Vagina (tissue), 2 donors: ENCODE measurements around the gene TEX51. TPM values are rescaled to one million over a fixed set of nuclear protein-coding genes. Genes with fewer than 3 reads are reported as not detected.

ENCODE experiments used
- DNase-seq, 2 donors: peaks; one replicate each; pipeline ENCODE4 v3.0.0-alpha.2; 2017; ENCODE audit errors: extremely low spot score in 2 of 2
- H3K27ac ChIP-seq: fragments of 200-600 bp; sonication (generic); one replicate; pipeline ENCODE4 v1.5.1; 2019
- H3K27me3 ChIP-seq: fragments of 200-600 bp; sonication (generic); one replicate; pipeline ENCODE4 v1.5.1; 2019
- H3K36me3 ChIP-seq, 2 donors: fragments of 200-600 bp; sonication (generic); one replicate each; pipeline ENCODE4 v1.5.1; 2017 to 2019
- H3K4me1 ChIP-seq: fragments of 200-600 bp; sonication (generic); one replicate; pipeline ENCODE4 v1.5.1; 2019
- H3K4me3 ChIP-seq, 2 donors: fragments of 200-600 bp; sonication (generic); 1 replicate in 1 of 2; 2 replicates in 1 of 2; pipeline ENCODE4 v1.5.1; 2016 to 2019
- H3K9me3 ChIP-seq: fragments of 200-600 bp; sonication (generic); one replicate; pipeline ENCODE4 v1.5.1; 2019
- POLR2A ChIP-seq, 2 donors: fragments of 450-650 bp; IDR thresholded peaks; one replicate each; pipeline ENCODE4 v1.6.1; 2017; ENCODE audit warnings: antibody characterized with exemption in 2 of 2, mild to moderate bottlenecking in 2 of 2, moderate library complexity in 2 of 2
- POLR2AphosphoS5 ChIP-seq, 2 donors: sonication (generic); formaldehyde crosslinking; IDR thresholded peaks; one replicate each; pipeline ENCODE4 v1.9.0; 2017; ENCODE audit warnings: antibody characterized with exemption in 2 of 2, mild to moderate bottlenecking in 2 of 2, low read depth in 1 of 2; ENCODE audit not compliant: insufficient read depth in 1 of 2
- intact Hi-C: fragments of 100-400 bp; cut with DNase I; formaldehyde crosslinking; loops from one replicate; pipeline ENCODE4 v1.15.1; 2023
- total RNA-seq: library from RNA; depleted of rRNA; stranded (reverse); fragments of >200 nt; gene quantifications from one replicate; pipeline ENCODE4 v1.2.3, GENCODE V29; 2016
- TF ChIP-seq, protein P1 (sequence below), 3 experiments: fragments of 450-650 bp in 2 of 3; fragments of 200-600 bp in 1 of 3; sonication (generic) in 1 of 3; IDR thresholded peaks; one replicate each; pipeline ENCODE4 v1.5.1; 2017 to 2019; ENCODE audit warnings: antibody characterized with exemption in 3 of 3, mild to moderate bottlenecking in 2 of 3, moderate library complexity in 2 of 3

Gene TEX51
- total RNA-seq, 1 donor from 2014 or later, result not detected

DNA sequence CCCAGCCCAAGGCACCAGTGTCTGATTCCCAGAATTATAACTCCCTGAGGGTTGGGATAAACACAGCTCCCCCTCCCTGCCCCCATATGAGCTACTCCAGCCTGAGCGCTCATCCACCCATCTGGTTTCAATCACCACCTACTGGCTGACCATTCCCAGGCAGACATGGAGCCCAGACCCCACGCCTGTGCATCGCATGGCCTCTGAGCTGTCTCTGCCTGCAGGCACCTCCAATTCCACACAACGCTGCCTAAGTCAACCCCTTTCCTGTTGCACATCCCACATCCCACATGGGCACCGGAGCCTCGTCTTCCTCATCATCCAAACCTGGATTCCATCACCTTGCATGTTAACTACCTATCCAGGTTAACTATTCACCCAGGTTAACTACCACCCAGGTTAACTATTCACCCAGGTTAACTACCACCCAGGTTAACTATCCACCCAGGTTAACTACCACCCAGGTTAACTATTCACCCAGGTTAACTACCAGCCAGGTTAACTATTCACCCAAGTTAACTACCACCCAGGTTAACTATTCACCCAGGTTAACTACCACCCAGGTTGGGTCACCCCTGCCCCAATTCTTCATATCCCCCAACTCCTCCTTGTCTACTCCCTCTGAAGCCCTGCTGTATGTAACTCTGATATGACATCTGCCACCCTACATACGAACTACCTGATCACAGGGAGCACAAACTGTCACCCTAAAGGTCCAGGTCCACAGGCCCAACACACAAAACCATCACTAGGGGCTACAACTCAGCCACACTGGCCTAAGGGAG lies 47.8 kb downstream of the TEX51 start:
- Histone ChIP-seq H3K27ac (no peak overlapping the region), H3K27me3 (no peaks in the 10 kb centered on the region), H3K4me1 (no peaks in the 10 kb centered on the region), H3K4me3 (no peak overlapping the region), H3K36me3 (no peaks in the 10 kb centered on the region), H3K9me3 (no peaks in the 10 kb centered on the region)
- intact Hi-C loops, result no loop called here
- DNase-seq, result no peak
- TF ChIP-seq, protein P1, sequence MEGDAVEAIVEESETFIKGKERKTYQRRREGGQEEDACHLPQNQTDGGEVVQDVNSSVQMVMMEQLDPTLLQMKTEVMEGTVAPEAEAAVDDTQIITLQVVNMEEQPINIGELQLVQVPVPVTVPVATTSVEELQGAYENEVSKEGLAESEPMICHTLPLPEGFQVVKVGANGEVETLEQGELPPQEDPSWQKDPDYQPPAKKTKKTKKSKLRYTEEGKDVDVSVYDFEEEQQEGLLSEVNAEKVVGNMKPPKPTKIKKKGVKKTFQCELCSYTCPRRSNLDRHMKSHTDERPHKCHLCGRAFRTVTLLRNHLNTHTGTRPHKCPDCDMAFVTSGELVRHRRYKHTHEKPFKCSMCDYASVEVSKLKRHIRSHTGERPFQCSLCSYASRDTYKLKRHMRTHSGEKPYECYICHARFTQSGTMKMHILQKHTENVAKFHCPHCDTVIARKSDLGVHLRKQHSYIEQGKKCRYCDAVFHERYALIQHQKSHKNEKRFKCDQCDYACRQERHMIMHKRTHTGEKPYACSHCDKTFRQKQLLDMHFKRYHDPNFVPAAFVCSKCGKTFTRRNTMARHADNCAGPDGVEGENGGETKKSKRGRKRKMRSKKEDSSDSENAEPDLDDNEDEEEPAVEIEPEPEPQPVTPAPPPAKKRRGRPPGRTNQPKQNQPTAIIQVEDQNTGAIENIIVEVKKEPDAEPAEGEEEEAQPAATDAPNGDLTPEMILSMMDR (IDR thresholded peaks at IDR 0.05), result no peak
- TF ChIP-seq POLR2A (IDR thresholded peaks at IDR 0.05), result no peak
- TF ChIP-seq POLR2AphosphoS5 (IDR thresholded peaks at IDR 0.05; ENCODE audit: insufficient read depth in 1 of 2, low read depth in 1 of 2), result no peak

DNA sequence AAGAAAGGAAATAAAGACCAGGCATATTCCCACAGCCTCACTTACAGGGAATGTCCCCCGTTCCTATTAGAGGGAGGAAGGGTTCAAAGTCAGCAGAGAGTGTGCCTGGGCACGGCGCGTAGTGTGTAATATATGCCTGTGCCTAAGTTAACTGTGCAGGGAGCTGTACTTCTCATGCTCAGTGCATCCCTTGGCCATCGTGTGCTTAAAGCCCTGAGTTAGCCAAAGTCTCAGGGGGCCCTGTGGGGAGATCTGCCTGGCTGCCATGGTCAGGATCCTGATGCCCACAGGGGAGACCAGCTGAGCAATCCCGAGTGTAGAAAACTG lies 48.4 kb downstream of the TEX51 start:
- no peak overlapping the region for H3K4me3 ChIP-seq
- H3K9me3 ChIP-seq, result no peaks in the 10 kb centered on the region
- intact Hi-C loops, result no loop called here
- no peak overlapping the region for H3K27ac ChIP-seq
- no peaks in the 10 kb centered on the region for H3K27me3 ChIP-seq
- TF ChIP-seq POLR2AphosphoS5 (IDR thresholded peaks at IDR 0.05; ENCODE audit: insufficient read depth in 1 of 2, low read depth in 1 of 2) (no peak), POLR2A (IDR thresholded peaks at IDR 0.05) (no peak)
- TF ChIP-seq, protein P1 (IDR thresholded peaks at IDR 0.05), result no peak
- H3K4me1 ChIP-seq, result no peaks in the 10 kb centered on the region
- no peaks in the 10 kb centered on the region for H3K36me3 ChIP-seq
- DNase-seq, result no peak

DNA sequence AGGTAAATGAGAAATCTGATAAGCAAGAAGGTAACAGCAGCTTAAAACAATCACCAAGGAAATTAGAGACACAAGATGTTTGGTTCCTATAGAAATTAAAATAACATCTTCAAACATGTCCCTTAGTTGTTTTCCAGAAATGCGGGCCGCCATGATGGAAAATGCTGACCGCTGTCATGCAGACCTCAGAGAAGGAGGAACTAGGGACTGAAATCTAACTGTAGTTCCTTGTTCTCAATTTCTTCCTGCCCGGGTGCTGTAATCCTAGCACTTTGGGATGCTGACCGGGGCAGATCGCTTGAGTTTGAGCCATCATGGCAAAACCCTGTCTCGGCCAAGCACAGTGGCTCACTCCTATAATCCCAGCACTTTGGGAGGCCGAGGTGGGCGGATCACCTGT lies 51.1 kb downstream of the TEX51 start:
- Histone ChIP-seq H3K27ac (no peak overlapping the region), H3K4me3 (no peak overlapping the region), H3K36me3 (no peaks in the 10 kb centered on the region), H3K9me3 (no peaks in the 10 kb centered on the region), H3K4me1 (no peaks in the 10 kb centered on the region), H3K27me3 (no peaks in the 10 kb centered on the region)
- intact Hi-C loops, result no loop called here
- no peak for DNase-seq
- TF ChIP-seq POLR2AphosphoS5 (IDR thresholded peaks at IDR 0.05; ENCODE audit: insufficient read depth in 1 of 2, low read depth in 1 of 2) (no peak), POLR2A (IDR thresholded peaks at IDR 0.05) (no peak)
- TF ChIP-seq, protein P1 (IDR thresholded peaks at IDR 0.05), result no peak

DNA sequence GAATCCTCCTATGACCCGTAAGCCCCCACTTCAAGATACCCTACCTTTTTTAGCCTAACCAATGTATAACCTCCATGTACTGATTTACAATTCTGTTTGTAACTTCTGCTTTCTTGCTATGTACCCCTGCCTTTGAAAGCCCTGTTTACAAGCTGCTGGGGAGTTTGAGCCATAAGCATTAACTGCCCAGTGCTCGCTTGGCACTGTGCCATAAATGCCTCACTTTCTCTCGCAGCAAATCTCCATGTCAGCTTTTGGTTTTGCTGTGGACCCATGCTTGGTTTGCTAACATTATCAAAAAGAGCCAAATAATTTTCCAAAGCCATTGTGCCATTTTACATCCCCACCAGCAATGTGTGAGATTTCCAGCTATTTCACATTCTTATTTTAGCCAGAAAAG lies 51.8 kb downstream of the TEX51 start:
- H3K4me1 ChIP-seq, result no peaks in the 10 kb centered on the region
- H3K27me3 ChIP-seq, result no peaks in the 10 kb centered on the region
- DNase-seq, result no peak
- TF ChIP-seq POLR2AphosphoS5 (IDR thresholded peaks at IDR 0.05; ENCODE audit: insufficient read depth in 1 of 2, low read depth in 1 of 2) (no peak), POLR2A (IDR thresholded peaks at IDR 0.05) (no peak)
- TF ChIP-seq, protein P1 (IDR thresholded peaks at IDR 0.05), result no peak
- no peak overlapping the region for H3K27ac ChIP-seq
- H3K36me3 ChIP-seq, result no peaks in the 10 kb centered on the region
- intact Hi-C loops, result no loop called here
- no peaks in the 10 kb centered on the region for H3K9me3 ChIP-seq
- no peak overlapping the region for H3K4me3 ChIP-seq

Other genes starting within 250 kb of the TEX51 start
- 84.2 TPM for gene GYPC, start 242.7 kb upstream of the TEX51 start, total RNA-seq
- 60.9 TPM for gene BIN1, start 208.3 kb downstream of the TEX51 start, total RNA-seq